Breast epithelium (tissue), 4 donors: ENCODE results near the gene DOCK9. TPM values are rescaled to one million over a fixed set of nuclear protein-coding genes. Genes with fewer than 3 reads are reported as not detected.
A peak's percentile ranks its signal among the peaks of the same experiment; 100 is the strongest.

Experiments
- DNase-seq, 2 donors: peaks; one replicate each; pipeline ENCODE4 v3.0.0-alpha.2; 2019; ENCODE audit warnings: low spot score in 2 of 2
- H3K27ac ChIP-seq, 2 donors: fragments of 200-600 bp; sonication (generic) in 1 of 2; one replicate each; pipeline ENCODE4 v1.5.1; 2016 to 2019; ENCODE audit warnings: mild to moderate bottlenecking in 1 of 2
- H3K27me3 ChIP-seq, 2 donors: fragments of 200-600 bp; sonication (generic) in 1 of 2; one replicate each; pipeline versions ENCODE4 v1.5.1 to v1.6.0; 2017 to 2019; ENCODE audit warnings: control low read depth in 1 of 2, mild to moderate bottlenecking in 1 of 2
- H3K36me3 ChIP-seq: fragments of 200-600 bp; one replicate; pipeline ENCODE4 v1.5.1; 2019
- H3K4me1 ChIP-seq, 2 donors: fragments of 200-600 bp; sonication (generic); one replicate each; pipeline ENCODE4 v1.5.1; 2016 to 2019; ENCODE audit warnings: control low read depth in 1 of 2
- H3K4me3 ChIP-seq, 3 donors: fragments of 200-600 bp; sonication (generic); 1 replicate in 2 of 3; 2 replicates in 1 of 3; pipeline ENCODE4 v1.5.1; 2016 to 2019; ENCODE audit warnings: mild to moderate bottlenecking in 3 of 3, moderate library complexity in 2 of 3
- H3K9me3 ChIP-seq, 2 donors: fragments of 200-600 bp; sonication (generic) in 1 of 2; one replicate each; pipeline ENCODE4 v1.5.1; 2016 to 2019; ENCODE audit warnings: control low read depth in 1 of 2
- CTCF ChIP-seq, 3 donors: fragments of 450-650 bp; IDR thresholded peaks; one replicate each; pipeline ENCODE4 v1.5.1; 2016 to 2017; ENCODE audit warnings: antibody characterized with exemption in 3 of 3, mild to moderate bottlenecking in 3 of 3, moderate library complexity in 3 of 3
- POLR2A ChIP-seq: fragments of 450-650 bp; IDR thresholded peaks from one replicate; pipeline ENCODE4 v1.6.1; 2016; ENCODE audit warnings: antibody characterized with exemption, mild to moderate bottlenecking, moderate library complexity
- POLR2AphosphoS5 ChIP-seq, 3 donors: sonication (generic); formaldehyde crosslinking; IDR thresholded peaks; one replicate each; pipeline ENCODE4 v1.6.1; 2017; ENCODE audit warnings: antibody characterized with exemption in 3 of 3
- intact Hi-C: fragments of 100-400 bp; cut with DNase I; formaldehyde crosslinking; loops from one replicate; pipeline ENCODE4 v1.15.1; 2023; ENCODE audit warnings: low total_unique reads
- total RNA-seq, 3 donors: library from RNA; depleted of rRNA; stranded (reverse); fragments of >200 nt; gene quantifications; one replicate each; pipeline ENCODE4 v1.1.0, GENCODE V29; 2016

The DOCK9 gene
- total RNA-seq, 3 donors from 2014 or later, result 85.5 to 155 (median 92.2) TPM

GRCh38 chr13:98803111-98803561, 174.7 kb downstream of the DOCK9 start:
- Histone ChIP-seq H3K27me3 (no peaks in the 10 kb centered on the region), H3K4me3 (no peak overlapping the region), H3K9me3 (no peaks in the 10 kb centered on the region), H3K36me3 (no peaks in the 10 kb centered on the region), H3K27ac (no peak overlapping the region), H3K4me1 (no peaks in the 10 kb centered on the region)
- no peak for DNase-seq
- no peak for TF ChIP-seq POLR2AphosphoS5 (IDR thresholded peaks at IDR 0.05)
- no peak for TF ChIP-seq CTCF (IDR thresholded peaks at IDR 0.05)
- TF ChIP-seq POLR2A, result no peak
- intact Hi-C loops, result no loop called here

- no peaks in the 10 kb centered on the region for H3K36me3 ChIP-seq
- H3K27me3 ChIP-seq, result no peaks in the 10 kb centered on the region
- DNase-seq, result no peak
- intact Hi-C loops, result no loop called here
- no peak overlapping the region for H3K27ac ChIP-seq
- no peak for TF ChIP-seq CTCF (IDR thresholded peaks at IDR 0.05)
- TF ChIP-seq POLR2A, result no peak
- TF ChIP-seq POLR2AphosphoS5 (IDR thresholded peaks at IDR 0.05), result no peak
- no peaks in the 10 kb centered on the region for H3K4me1 ChIP-seq
- H3K4me3 ChIP-seq, result no peak overlapping the region
- no peaks in the 10 kb centered on the region for H3K9me3 ChIP-seq
Measured at GRCh38 chr13:98802559-98802958, 175.3 kb downstream of the DOCK9 start.

- TF ChIP-seq POLR2A (no peak), POLR2AphosphoS5 (IDR thresholded peaks at IDR 0.05) (no peak), CTCF (IDR thresholded peaks at IDR 0.05) (no peak)
- Histone ChIP-seq H3K9me3 (no peaks in the 10 kb centered on the region), H3K36me3 (no peaks in the 10 kb centered on the region), H3K4me1 (no peaks in the 10 kb centered on the region), H3K27ac (peak overlapping the region in 1 of 2 donors; percentile 19), H3K27me3 (no peaks in the 10 kb centered on the region), H3K4me3 (no peak overlapping the region)
- no peak for DNase-seq
- intact Hi-C loops, result no loop called here
Measured at GRCh38 chr13:98801626-98802418, 176.0 kb downstream of the DOCK9 start.

- Histone ChIP-seq H3K4me3 (no peak overlapping the region), H3K9me3 (no peaks in the 10 kb centered on the region), H3K27ac (no peak overlapping the region), H3K36me3 (no peaks in the 10 kb centered on the region), H3K4me1 (no peaks in the 10 kb centered on the region), H3K27me3 (no peaks in the 10 kb centered on the region)
- no peak for DNase-seq
- no peak for TF ChIP-seq CTCF (IDR thresholded peaks at IDR 0.05)
- intact Hi-C loops, result no loop called here
Measured at GRCh38 chr13:98800078-98800477, 177.8 kb downstream of the DOCK9 start.

- H3K27me3 ChIP-seq, result no peaks in the 10 kb centered on the region
- no peaks in the 10 kb centered on the region for H3K36me3 ChIP-seq
- intact Hi-C loops, result no loop called here
- no peak for DNase-seq
- no peak overlapping the region for H3K4me3 ChIP-seq
- no peaks in the 10 kb centered on the region for H3K9me3 ChIP-seq
- no peak for TF ChIP-seq POLR2AphosphoS5 (IDR thresholded peaks at IDR 0.05)
- TF ChIP-seq CTCF (IDR thresholded peaks at IDR 0.05), result no peak
- no peak for TF ChIP-seq POLR2A
- no peaks in the 10 kb centered on the region for H3K4me1 ChIP-seq
- H3K27ac ChIP-seq, result no peak overlapping the region
Measured at GRCh38 chr13:98798849-98799645, 178.8 kb downstream of the DOCK9 start.
